Naive thymus-derived CD4-positive, alpha-beta T cell (primary cell): ENCODE data around the gene DHX32. TPM values are rescaled to one million over a fixed set of nuclear protein-coding genes. Genes with fewer than 3 reads are reported as not detected.
"Not testable (repeated sequence)": the region's sequence is repeated elsewhere in the genome, so short reads cannot be mapped to it uniquely, and the experiment has no call there.

Source experiments
- ATAC-seq: fragments of 150-1000 bp; cut with Tn5 transposase; 2 replicates; pipeline ENCODE4 v1.10.0; 2021; ENCODE audit warnings: mild to moderate bottlenecking, moderate library complexity
- CTCF ChIA-PET: fragments of 350-600 bp; sonication (Branson Sonifier 250); formaldehyde crosslinking; loops from one replicate; lab custom pipeline; 2021; ENCODE audit warnings: antibody characterized with exemption; lab: Charles Lee
- POLR2A ChIA-PET: fragments of 350-600 bp; sonication (Branson Sonifier 250); formaldehyde crosslinking; loops from one replicate; lab custom pipeline; 2021; ENCODE audit warnings: antibody characterized with exemption, inconsistent platforms; lab: Charles Lee
- DNase-seq, 9 donors: peaks; one replicate each; pipeline versions ENCODE4 v3.0.0 to v3.0.0-alpha.2; 2020 to 2022; ENCODE audit warnings: mixed read lengths in 1 of 9
- H3K27ac ChIP-seq: one replicate; pipeline ENCODE4 v1.7.0; 2013; ENCODE audit warnings: mild to moderate bottlenecking, low read depth, low read length, moderate library complexity
- H3K27me3 ChIP-seq, 2 donors: one replicate each; pipeline ENCODE4 v1.7.0; 2013; ENCODE audit warnings: low read length in 2 of 2, mild to moderate bottlenecking in 2 of 2, moderate library complexity in 2 of 2; ENCODE audit not compliant: control insufficient read depth in 2 of 2, insufficient read depth in 2 of 2
- H3K36me3 ChIP-seq, 3 experiments: 1 replicate in 2 of 3; 2 replicates in 1 of 3; pipeline ENCODE4 v1.7.0; 2013; ENCODE audit warnings: low read length in 3 of 3, mild to moderate bottlenecking in 3 of 3, moderate library complexity in 1 of 3; ENCODE audit not compliant: insufficient read depth in 3 of 3, control insufficient read depth in 2 of 3
- H3K4me1 ChIP-seq, 2 donors: one replicate each; pipeline ENCODE4 v1.7.0; 2013; ENCODE audit warnings: low read length in 2 of 2, mild to moderate bottlenecking in 2 of 2, moderate library complexity in 1 of 2; ENCODE audit not compliant: control insufficient read depth in 2 of 2, insufficient read depth in 2 of 2
- H3K4me3 ChIP-seq: 2 replicates; pipeline ENCODE4 v1.7.0; 2013; ENCODE audit warnings: mild to moderate bottlenecking, low read length
- H3K9me3 ChIP-seq, 3 experiments: 1 replicate in 2 of 3; 2 replicates in 1 of 3; pipeline ENCODE4 v1.7.0; 2013; ENCODE audit warnings: low read length in 3 of 3; ENCODE audit not compliant: control insufficient read depth in 2 of 3
- H3K27ac Mint-ChIP-seq, 9 donors: one replicate each; pipeline ENCODE4 v1.8.0; 2020 to 2022; ENCODE audit warnings: mixed read lengths in 9 of 9, mild to moderate bottlenecking in 8 of 9, moderate library complexity in 5 of 9, inconsistent platforms in 2 of 9
- H3K27me3 Mint-ChIP-seq, 5 donors: one replicate each; pipeline ENCODE4 v1.8.0; 2021 to 2022; ENCODE audit warnings: mixed read lengths in 5 of 5, mild to moderate bottlenecking in 1 of 5
- H3K36me3 Mint-ChIP-seq, 5 donors: one replicate each; pipeline ENCODE4 v1.8.0; 2020 to 2022; ENCODE audit warnings: mixed read lengths in 5 of 5, mild to moderate bottlenecking in 3 of 5, inconsistent platforms in 1 of 5
- H3K4me1 Mint-ChIP-seq, 7 donors: one replicate each; pipeline ENCODE4 v1.8.0; 2020 to 2022; ENCODE audit warnings: mixed read lengths in 7 of 7, mild to moderate bottlenecking in 3 of 7, inconsistent platforms in 1 of 7
- H3K4me3 Mint-ChIP-seq, 10 donors: one replicate each; pipeline ENCODE4 v1.8.0; 2020 to 2022; ENCODE audit warnings: mild to moderate bottlenecking in 10 of 10, mixed read lengths in 10 of 10, moderate library complexity in 6 of 10, inconsistent platforms in 2 of 10
- H3K9me3 Mint-ChIP-seq, 11 donors: one replicate each; pipeline ENCODE4 v1.8.0; 2020 to 2022; ENCODE audit warnings: mixed read lengths in 11 of 11, mild to moderate bottlenecking in 4 of 11, inconsistent platforms in 1 of 11, moderate library complexity in 1 of 11
- intact Hi-C, 2 donors: fragments of 100-400 bp; cut with micrococcal nuclease; formaldehyde crosslinking; loops; one replicate each; pipeline ENCODE4 v1.15.1; 2023
- polyA plus RNA-seq, 2 donors: library from polyadenylated mRNA; unstranded; fragments of 300-500 nt; fragmentation: Illumina TruSeq; gene quantifications; one replicate each; pipeline ENCODE4 v1.2.3, GENCODE V29; 2021
- total RNA-seq, 6 experiments: library from RNA in 5 of 6; stranded (reverse) in 5 of 6; gene quantifications; 1 replicate in 5 of 6; 2 replicates in 1 of 6; pipeline ENCODE4 v1.2.3 and lab custom pipeline; 2021 to 2026

Gene DHX32
- total RNA-seq (10 to 100 TPM in 3 of 5 experiments, 1 to 10 TPM in 2; 9.3 to 13.5 (median 10.8) TPM), polyA plus RNA-seq (10 to 100 TPM; 11.3 to 11.8 TPM), total RNA-seq (lab: John Stamatoyannopoulos, UW) (11.4 reads per million, percentile 38 among the genes with 10 or more reads in this experiment)

DNA sequence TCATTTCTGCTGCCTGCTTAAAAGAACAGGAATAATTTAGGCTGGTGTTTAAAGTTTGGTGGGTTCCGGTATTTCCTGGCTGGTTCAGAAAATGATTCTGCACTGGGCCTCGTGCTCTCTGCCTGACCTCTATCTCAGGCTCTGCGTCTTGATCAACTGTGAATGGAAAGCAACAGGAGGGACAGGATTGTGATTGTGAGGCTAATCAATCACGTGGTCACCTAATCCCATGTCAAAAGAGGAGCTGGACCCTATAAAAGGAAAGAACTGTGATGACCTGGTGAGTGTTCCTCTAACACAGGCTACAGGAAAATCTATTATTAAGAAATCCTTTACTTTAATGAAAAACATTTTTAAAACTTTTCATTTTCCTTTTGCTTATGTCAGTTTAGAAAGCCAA lies at the start of gene DHX32:
Gene DHX32, minus strand, starts transcription at position 101 of the 400 bp plus-strand sequence. CDS start 468 bp downstream, outside the sequence.
- peaks cover 0 to 10% (median 4%) of the 10 kb centered on the region in 11 donors for H3K9me3 Mint-ChIP-seq
- ChIA-PET CTCF (interaction anchor here (1.5 kb wide), 1 partner anchor 9 kb away, joined by 3 read pairs; no protein-coding TSS in a partner anchor), POLR2A (no interaction called here)
- Histone ChIP-seq H3K36me3 (no peaks in the 10 kb centered on the region), H3K27ac (no peak within 1 kb of the TSS), H3K4me1 (no peaks in the 10 kb centered on the region), H3K27me3 (no peaks in the 10 kb centered on the region), H3K9me3 (peaks cover 0 to 4% (median 0%) of the 10 kb centered on the region in 3 experiments), H3K4me3 (no peak within 1 kb of the TSS)
- intact Hi-C loops: no loop called here
- no peak for DNase-seq
- H3K36me3 Mint-ChIP-seq: peaks cover 6 to 47% (median 34%) of the 10 kb centered on the region in 5 donors
- no peak within 1 kb of the TSS for H3K27ac Mint-ChIP-seq
- no peak for ATAC-seq
- H3K4me3 Mint-ChIP-seq: no peak within 1 kb of the TSS
- peaks cover 0 to 4% (median 0%) of the 10 kb centered on the region in 7 donors for H3K4me1 Mint-ChIP-seq
- H3K27me3 Mint-ChIP-seq: no peaks in the 10 kb centered on the region

- H3K36me3 ChIP-seq: no peaks in the 10 kb centered on the region
- ChIA-PET CTCF (no interaction called here), POLR2A (no interaction called here)
- Mint-ChIP-seq H3K27ac (no peak overlapping the region), H3K4me1 (no peaks in the 10 kb centered on the region), H3K27me3 (peaks cover 7 to 24% (median 14%) of the 10 kb centered on the region in 5 donors), H3K9me3 (peaks cover 0 to 5% (median 0%) of the 10 kb centered on the region in 11 donors), H3K4me3 (no peak overlapping the region), H3K36me3 (peaks cover 0 to 5% (median 0%) of the 10 kb centered on the region in 5 donors)
- no peak overlapping the region for H3K27ac ChIP-seq
- no peaks in the 10 kb centered on the region for H3K27me3 ChIP-seq
- DNase-seq (no peak), ATAC-seq (no peak)
- no peak overlapping the region for H3K4me3 ChIP-seq
- no peaks in the 10 kb centered on the region for H3K9me3 ChIP-seq
- no peaks in the 10 kb centered on the region for H3K4me1 ChIP-seq
- intact Hi-C loops: no loop called here
These were observed 48.5 kb upstream of the DHX32 start for GRCh38 chr10:125929618-125930017.

DNA sequence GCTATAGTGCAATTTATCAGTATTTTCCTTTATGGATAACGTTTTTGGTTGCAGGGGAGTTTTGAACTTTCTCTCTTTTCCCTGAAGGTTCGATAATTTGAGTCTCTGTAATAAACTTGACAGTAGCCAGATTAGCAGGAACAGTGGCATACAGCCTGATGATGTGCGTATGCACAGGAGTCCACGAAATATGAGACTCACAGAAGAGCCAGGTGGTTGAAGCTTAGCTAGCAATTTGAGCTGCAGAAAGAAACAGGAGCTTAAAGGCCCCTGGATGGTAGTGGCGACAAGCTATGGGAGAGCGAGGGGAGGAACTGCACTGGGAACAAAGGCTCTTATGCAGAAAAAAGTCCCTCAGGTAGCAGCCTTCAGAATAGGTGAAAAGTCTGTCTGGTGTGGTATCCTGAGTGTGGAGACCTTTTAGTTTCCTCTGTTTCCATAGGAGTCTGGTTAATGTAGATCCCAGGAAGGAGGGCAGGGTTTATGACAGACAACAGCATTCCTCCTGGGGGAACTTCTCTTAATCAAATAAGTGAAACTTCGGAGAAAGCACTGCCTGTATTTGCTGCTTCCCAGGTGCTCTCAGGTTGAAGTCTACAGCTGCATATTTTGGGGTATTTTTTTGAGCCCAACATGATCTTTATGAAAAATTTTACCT lies 48.0 kb upstream of the DHX32 start:
- intact Hi-C loops: no loop called here

GRCh38 chr10:125927265-125927664 lies 46.2 kb upstream of the DHX32 start:
- H3K9me3 ChIP-seq, CTCF ChIA-PET, H3K27me3 Mint-ChIP-seq, POLR2A ChIA-PET, H3K4me3 Mint-ChIP-seq, H3K4me1 ChIP-seq, H3K36me3 ChIP-seq, DNase-seq, H3K4me1 Mint-ChIP-seq, H3K9me3 Mint-ChIP-seq, intact Hi-C loops, H3K27me3 ChIP-seq, H3K36me3 Mint-ChIP-seq, H3K4me3 ChIP-seq, ATAC-seq, H3K27ac ChIP-seq, H3K27ac Mint-ChIP-seq: not testable (repeated sequence)

More for the DNA sequence above, 48.0 kb upstream of the DHX32 start:
- POLR2A ChIA-PET: no interaction called here
- H3K4me1 ChIP-seq: no peaks in the 10 kb centered on the region
- no peaks in the 10 kb centered on the region for H3K9me3 ChIP-seq
- ATAC-seq (no peak), DNase-seq (no peak)
- no peak overlapping the region for H3K27ac Mint-ChIP-seq
- peaks cover 0 to 5% (median 0%) of the 10 kb centered on the region in 5 donors for H3K36me3 Mint-ChIP-seq
- no peak overlapping the region for H3K4me3 ChIP-seq
- no peaks in the 10 kb centered on the region for H3K4me1 Mint-ChIP-seq
- peaks cover 7 to 19% (median 13%) of the 10 kb centered on the region in 5 donors for H3K27me3 Mint-ChIP-seq
- peaks cover 0 to 5% (median 0%) of the 10 kb centered on the region in 11 donors for H3K9me3 Mint-ChIP-seq
- H3K27ac ChIP-seq: no peak overlapping the region
- H3K36me3 ChIP-seq: no peaks in the 10 kb centered on the region
- no peak overlapping the region for H3K4me3 Mint-ChIP-seq
- CTCF ChIA-PET: no interaction called here
- no peaks in the 10 kb centered on the region for H3K27me3 ChIP-seq

- H3K4me3 Mint-ChIP-seq: no peak overlapping the region
- ATAC-seq: peak; percentile 18
- peaks cover 0 to under 1% (median 0%) of the 10 kb centered on the region in 5 donors for H3K36me3 Mint-ChIP-seq
- ChIA-PET CTCF (no interaction called here), POLR2A (no interaction called here)
- DNase-seq: no peak
- H3K9me3 Mint-ChIP-seq: peaks cover 0 to 2% (median 0%) of the 10 kb centered on the region in 11 donors
- no peak overlapping the region for H3K27ac ChIP-seq
- no peaks in the 10 kb centered on the region for H3K4me1 ChIP-seq
- no peaks in the 10 kb centered on the region for H3K36me3 ChIP-seq
- no peak overlapping the region for H3K27ac Mint-ChIP-seq
- no peaks in the 10 kb centered on the region for H3K27me3 ChIP-seq
- intact Hi-C loops: no loop called here
- peaks cover 0 to 4% (median 0%) of the 10 kb centered on the region in 5 donors for H3K27me3 Mint-ChIP-seq
- H3K4me1 Mint-ChIP-seq: no peaks in the 10 kb centered on the region
- no peak overlapping the region for H3K4me3 ChIP-seq
- no peaks in the 10 kb centered on the region for H3K9me3 ChIP-seq
These were observed 45.2 kb upstream of the DHX32 start for GRCh38 chr10:125926247-125926646.

DNA sequence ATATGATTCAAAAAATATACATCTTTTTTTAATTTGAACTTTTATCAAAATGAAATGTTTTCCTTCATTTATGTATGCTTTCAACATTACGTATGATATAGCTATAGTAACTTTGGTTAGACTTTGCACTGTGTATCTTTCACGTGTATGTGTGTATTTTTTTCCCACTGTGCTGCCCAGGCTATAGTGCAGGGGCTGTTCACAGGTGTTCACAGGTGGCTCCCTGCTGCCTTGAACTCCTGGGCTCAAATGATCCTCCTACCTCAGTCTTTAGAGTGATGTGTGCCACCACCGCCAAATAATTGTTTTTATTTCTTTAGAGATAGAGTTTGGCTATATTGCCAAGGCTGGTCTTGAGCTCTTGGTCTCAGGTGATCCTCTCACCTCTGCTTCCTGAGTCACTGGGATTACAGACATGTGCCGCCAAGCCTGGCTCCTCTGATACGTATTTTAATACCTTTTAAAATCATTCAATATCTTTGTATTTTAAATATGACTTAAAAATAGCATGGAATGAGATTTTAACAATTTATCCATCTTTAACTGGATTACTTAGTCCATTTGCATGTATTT lies 44.3 kb upstream of the DHX32 start:
- POLR2A ChIA-PET: no interaction called here

More for the DNA sequence above, 44.3 kb upstream of the DHX32 start:
- Mint-ChIP-seq H3K27ac (no peak overlapping the region), H3K4me1 (no peaks in the 10 kb centered on the region), H3K36me3 (no peaks in the 10 kb centered on the region), H3K4me3 (no peak overlapping the region), H3K27me3 (peaks cover 0 to 4% (median 0%) of the 10 kb centered on the region in 5 donors), H3K9me3 (peaks cover 0 to 2% (median 0%) of the 10 kb centered on the region in 11 donors)
- DNase-seq: no peak
- H3K4me3 ChIP-seq: no peak overlapping the region
- CTCF ChIA-PET: no interaction called here
- H3K27ac ChIP-seq: no peak overlapping the region
- no peaks in the 10 kb centered on the region for H3K36me3 ChIP-seq
- intact Hi-C loops: no loop called here
- no peaks in the 10 kb centered on the region for H3K27me3 ChIP-seq
- no peaks in the 10 kb centered on the region for H3K4me1 ChIP-seq
- no peaks in the 10 kb centered on the region for H3K9me3 ChIP-seq
- no peak for ATAC-seq
